Measurements from ENCODE around the gene IRF2BPL. TPM values are rescaled to one million over a fixed set of nuclear protein-coding genes. Genes with fewer than 3 reads are reported as not detected.

The IRF2BPL gene
- total RNA-seq, 1 experiment from 2014 or later = 22.1 TPM

DNA sequence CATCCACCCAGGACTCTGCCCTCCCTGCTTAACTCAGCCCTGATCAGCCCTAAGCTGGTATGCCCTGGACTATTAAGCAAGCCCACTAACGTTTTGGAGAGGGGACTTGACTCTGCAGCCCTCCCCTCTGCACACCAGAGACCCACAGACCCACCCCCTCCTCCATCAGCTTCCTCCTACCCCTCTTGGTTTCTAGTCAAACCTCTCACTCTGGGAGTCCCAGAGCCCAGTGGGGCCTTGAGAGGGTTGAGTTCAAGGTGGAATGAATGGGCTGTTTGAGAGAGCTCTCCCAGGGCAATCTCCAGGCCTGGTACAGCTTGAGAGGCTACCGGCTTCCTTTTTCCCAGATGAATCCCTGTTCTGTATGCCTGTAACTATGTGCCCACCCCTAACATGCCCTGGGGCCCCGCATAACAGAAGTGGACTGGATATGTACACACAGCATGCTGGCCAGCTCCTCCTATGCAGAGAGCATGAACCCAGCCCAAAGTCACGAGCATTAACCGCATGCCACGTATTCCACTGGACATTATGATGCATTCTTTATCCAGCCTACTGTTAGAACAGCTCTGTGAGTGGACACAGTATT lies 43.6 kb downstream of the IRF2BPL start:
- TF ChIP-seq, protein P1, sequence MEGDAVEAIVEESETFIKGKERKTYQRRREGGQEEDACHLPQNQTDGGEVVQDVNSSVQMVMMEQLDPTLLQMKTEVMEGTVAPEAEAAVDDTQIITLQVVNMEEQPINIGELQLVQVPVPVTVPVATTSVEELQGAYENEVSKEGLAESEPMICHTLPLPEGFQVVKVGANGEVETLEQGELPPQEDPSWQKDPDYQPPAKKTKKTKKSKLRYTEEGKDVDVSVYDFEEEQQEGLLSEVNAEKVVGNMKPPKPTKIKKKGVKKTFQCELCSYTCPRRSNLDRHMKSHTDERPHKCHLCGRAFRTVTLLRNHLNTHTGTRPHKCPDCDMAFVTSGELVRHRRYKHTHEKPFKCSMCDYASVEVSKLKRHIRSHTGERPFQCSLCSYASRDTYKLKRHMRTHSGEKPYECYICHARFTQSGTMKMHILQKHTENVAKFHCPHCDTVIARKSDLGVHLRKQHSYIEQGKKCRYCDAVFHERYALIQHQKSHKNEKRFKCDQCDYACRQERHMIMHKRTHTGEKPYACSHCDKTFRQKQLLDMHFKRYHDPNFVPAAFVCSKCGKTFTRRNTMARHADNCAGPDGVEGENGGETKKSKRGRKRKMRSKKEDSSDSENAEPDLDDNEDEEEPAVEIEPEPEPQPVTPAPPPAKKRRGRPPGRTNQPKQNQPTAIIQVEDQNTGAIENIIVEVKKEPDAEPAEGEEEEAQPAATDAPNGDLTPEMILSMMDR (IDR thresholded peaks at IDR 0.05; ENCODE audit: unreplicated experiment) = no peak
- Mint-ChIP-seq H3K9me3 (ENCODE audit: unreplicated experiment) (no peaks in the 10 kb centered on the region), H3K4me3 (ENCODE audit: unreplicated experiment) (no peak overlapping the region), H3K36me3 (ENCODE audit: insufficient read depth, unreplicated experiment) (no peaks in the 10 kb centered on the region), H3K27ac (ENCODE audit: low read depth, unreplicated experiment) (no peak overlapping the region), H3K4me1 (ENCODE audit: insufficient read depth, unreplicated experiment) (no peaks in the 10 kb centered on the region), H3K27me3 (ENCODE audit: insufficient read depth, unreplicated experiment) (no peaks in the 10 kb centered on the region)
- intact Hi-C loops (cut with micrococcal nuclease) = no loop called here
- ChIA-PET POLR2A (no interaction called here), CTCF (interaction anchor here (0.8 kb wide), 1 partner anchor 84 kb away, joined by 3 read pairs; no protein-coding TSS in a partner anchor)
- no peak for DNase-seq (ENCODE audit: unreplicated experiment)
- BruUV-seq (replicated peaks) = no TSS peak

- Mint-ChIP-seq H3K4me1 (ENCODE audit: insufficient read depth, unreplicated experiment) (no peaks in the 10 kb centered on the region), H3K36me3 (ENCODE audit: insufficient read depth, unreplicated experiment) (no peaks in the 10 kb centered on the region), H3K27me3 (ENCODE audit: insufficient read depth, unreplicated experiment) (no peaks in the 10 kb centered on the region), H3K27ac (ENCODE audit: low read depth, unreplicated experiment) (no peak overlapping the region), H3K9me3 (ENCODE audit: unreplicated experiment) (no peaks in the 10 kb centered on the region), H3K4me3 (ENCODE audit: unreplicated experiment) (no peak overlapping the region)
- no TSS peak for BruUV-seq (replicated peaks)
- ChIA-PET CTCF (no interaction called here), POLR2A (interaction anchor here (1.0 kb wide), 1 partner anchor 16 kb away, joined by 3 read pairs; no protein-coding TSS in a partner anchor)
- intact Hi-C loops (cut with micrococcal nuclease) = no loop called here
- TF ChIP-seq, protein P1 (IDR thresholded peaks at IDR 0.05; ENCODE audit: unreplicated experiment) = no peak
- DNase-seq (ENCODE audit: unreplicated experiment) = no peak
Measured at GRCh38 chr14:76984297-76984696, 44.2 kb downstream of the IRF2BPL start.

DNA sequence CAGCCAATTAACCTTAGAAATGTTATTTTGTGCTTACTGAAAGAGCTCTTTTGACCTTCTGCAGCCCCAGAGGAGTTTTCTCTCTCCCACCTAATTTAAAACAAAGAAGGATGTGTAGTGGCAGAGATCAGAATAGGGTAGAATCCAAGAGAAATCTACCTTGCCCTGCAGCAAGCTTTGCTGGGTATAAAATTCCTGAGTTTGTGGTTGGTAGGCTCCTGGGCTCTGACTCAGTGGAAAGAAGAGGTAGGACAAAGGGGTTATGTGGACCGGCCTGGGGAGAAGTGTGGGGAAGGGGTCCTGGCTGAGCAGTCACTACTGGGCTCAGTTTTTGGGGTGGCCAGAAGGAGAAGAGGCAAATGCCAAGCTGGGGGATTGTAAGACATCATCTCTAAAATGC lies 46.8 kb downstream of the IRF2BPL start:
- Mint-ChIP-seq H3K4me3 (ENCODE audit: unreplicated experiment) (no peak overlapping the region), H3K9me3 (ENCODE audit: unreplicated experiment) (no peaks in the 10 kb centered on the region), H3K36me3 (ENCODE audit: insufficient read depth, unreplicated experiment) (no peaks in the 10 kb centered on the region), H3K4me1 (ENCODE audit: insufficient read depth, unreplicated experiment) (no peaks in the 10 kb centered on the region), H3K27me3 (ENCODE audit: insufficient read depth, unreplicated experiment) (no peaks in the 10 kb centered on the region), H3K27ac (ENCODE audit: low read depth, unreplicated experiment) (no peak overlapping the region)
- no TSS peak for BruUV-seq (replicated peaks)
- ChIA-PET POLR2A (no interaction called here), CTCF (interaction anchor here (0.7 to 1.4 kb wide), 4 partner anchors 38 to 113 kb away, joined by 3 to 4 read pairs (median 4); no protein-coding TSS in a partner anchor)
- DNase-seq (ENCODE audit: unreplicated experiment) = no peak
- intact Hi-C loops (cut with micrococcal nuclease) = no loop called here
- TF ChIP-seq, protein P1 (IDR thresholded peaks at IDR 0.05; ENCODE audit: unreplicated experiment) = no peak

DNA sequence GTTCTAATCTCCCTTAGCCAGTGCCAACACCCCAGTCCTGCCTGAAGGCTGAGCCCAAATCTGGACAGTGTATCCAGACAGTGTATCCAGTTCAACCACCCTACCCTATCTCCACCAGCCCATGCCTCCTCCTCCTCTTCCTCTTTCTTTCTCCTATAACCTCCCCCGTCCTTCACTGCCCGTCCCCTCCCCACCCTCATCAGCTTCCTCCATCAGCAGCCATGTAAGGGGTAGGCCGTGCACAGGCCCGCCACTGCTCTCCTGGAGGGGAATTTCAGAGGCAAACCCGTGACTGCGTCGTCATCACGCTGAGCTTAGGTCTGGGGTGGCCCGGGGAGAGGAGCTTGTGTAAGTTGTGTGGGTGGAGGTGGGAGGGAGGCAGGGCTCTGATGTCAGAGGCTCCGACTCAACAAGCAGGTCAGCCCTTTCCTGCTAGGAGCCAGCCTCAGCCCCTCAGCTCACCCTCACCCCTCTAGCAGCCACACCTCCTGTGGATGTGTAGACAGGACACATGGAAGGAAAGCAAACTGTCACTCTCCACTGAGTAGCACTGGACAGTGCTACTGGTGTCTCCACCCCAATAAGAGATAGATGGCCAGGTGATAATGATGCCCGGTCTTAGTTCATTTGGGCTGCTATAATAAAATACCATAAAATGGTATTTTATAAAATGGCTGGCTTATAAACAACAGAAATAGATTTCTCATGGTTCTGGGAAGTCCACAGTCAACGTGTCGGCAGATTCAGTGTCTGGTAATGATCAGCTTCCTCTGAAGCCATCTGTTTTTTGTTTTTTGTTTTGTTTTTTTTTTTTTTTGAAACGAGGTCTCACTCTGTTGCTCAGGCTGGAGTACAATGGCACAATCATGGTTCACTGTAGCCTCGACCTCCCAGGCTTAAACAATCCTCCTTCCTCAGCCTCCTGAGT lies 50.5 kb downstream of the IRF2BPL start:
- ChIA-PET POLR2A (no interaction called here), CTCF (interaction anchor here (0.6 to 1.0 kb wide), 2 partner anchors 30 to 81 kb away, joined by 3 read pairs; no protein-coding TSS in a partner anchor)
- Mint-ChIP-seq H3K27me3 (ENCODE audit: insufficient read depth, unreplicated experiment) (no peaks in the 10 kb centered on the region), H3K4me3 (ENCODE audit: unreplicated experiment) (no peak overlapping the region), H3K36me3 (ENCODE audit: insufficient read depth, unreplicated experiment) (no peaks in the 10 kb centered on the region), H3K9me3 (ENCODE audit: unreplicated experiment) (no peaks in the 10 kb centered on the region), H3K27ac (ENCODE audit: low read depth, unreplicated experiment) (no peak overlapping the region), H3K4me1 (ENCODE audit: insufficient read depth, unreplicated experiment) (no peaks in the 10 kb centered on the region)
- DNase-seq (ENCODE audit: unreplicated experiment) = no peak
- intact Hi-C loops (cut with micrococcal nuclease) = no loop called here
- TF ChIP-seq, protein P1 (IDR thresholded peaks at IDR 0.05; ENCODE audit: unreplicated experiment) = no peak
- no TSS peak for BruUV-seq (replicated peaks)
